ENCODE results near the gene MYO1G. TPM values are rescaled to one million over a fixed set of nuclear protein-coding genes. Genes with fewer than 3 reads are reported as not detected.

The MYO1G gene
- total RNA-seq, 1 experiment from 2014 or later = 0.36 TPM

DNA sequence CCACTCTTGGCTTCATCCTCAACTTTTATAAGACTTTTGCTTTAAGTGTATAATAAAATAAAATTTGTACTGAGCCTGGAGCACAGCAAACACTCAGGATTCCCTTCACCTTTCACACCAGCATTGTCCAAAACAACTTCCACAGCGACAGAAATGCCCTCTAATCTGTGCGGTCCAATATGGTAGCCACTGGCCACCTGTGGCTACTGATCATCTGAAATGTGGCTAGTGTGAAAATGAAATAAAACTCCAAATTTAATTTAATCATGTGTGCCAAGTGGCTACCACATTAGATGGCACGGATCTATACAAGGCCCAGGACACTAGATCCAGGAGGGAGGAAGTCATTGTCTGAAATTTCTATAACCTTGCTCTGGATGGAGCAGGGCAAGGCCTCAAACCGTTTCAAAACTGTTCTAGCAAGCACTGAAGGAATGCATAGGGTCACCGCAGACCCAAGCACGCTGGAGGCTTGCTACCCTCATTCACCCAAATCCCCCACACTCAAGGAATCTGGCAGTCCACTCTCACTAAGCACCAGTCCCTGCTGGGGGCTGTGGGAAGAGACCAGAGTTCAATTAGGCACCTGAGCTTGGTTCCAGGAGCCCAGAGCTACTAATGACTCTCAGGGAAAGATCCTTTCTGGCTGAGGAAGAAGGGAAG is 6.3 kb upstream of the MYO1G start:
- peak overlapping the region; percentile 100 for H3K27ac Mint-ChIP-seq (ENCODE audit: unreplicated experiment)
- H3K9me3 ChIP-seq = no peaks in the 10 kb centered on the region
- H3K9me3 Mint-ChIP-seq (ENCODE audit: unreplicated experiment) = no peaks in the 10 kb centered on the region
- ChIA-PET POLR2A (interaction anchor here (0.5 to 3.8 kb wide), 6 partner anchors 12 to 351 kb away, joined by 3 to 73 read pairs (median 4); partner anchors contain the start of genes CCM2, PURB and TBRG4), CTCF (interaction anchor here (0.6 to 3.1 kb wide), 2 partner anchors 15 to 621 kb away, joined by 4 to 14 read pairs; partner anchors contain the start of gene CCM2)
- DNase-seq = no peak
- H3K27me3 Mint-ChIP-seq (ENCODE audit: insufficient read depth, unreplicated experiment) = no peaks in the 10 kb centered on the region
- H3K4me1 Mint-ChIP-seq (ENCODE audit: low read depth, unreplicated experiment) = peaks cover 18% of the 10 kb centered on the region
- TF ChIP-seq CTCF (IDR thresholded peaks at IDR 0.05; ENCODE audit: insufficient read depth in 1 of 2, low read depth in 1 of 2, low read length in 1 of 2, severe bottlenecking in 1 of 2, unreplicated experiment in 1 of 2) = no peak
- peak overlapping the region; percentile 97 for H3K4me3 Mint-ChIP-seq (ENCODE audit: unreplicated experiment)
- TSS peak; percentile 64 for BruUV-seq (replicated peaks)
- peaks cover 63% of the 10 kb centered on the region for H3K36me3 Mint-ChIP-seq (ENCODE audit: insufficient read depth, unreplicated experiment)
- H3K4me3 ChIP-seq (ENCODE audit: low read depth, low read length) = peak overlapping the region; percentile 80
- peaks cover 10% of the 10 kb centered on the region for H3K36me3 ChIP-seq (ENCODE audit: control insufficient read depth, insufficient read depth, low read length)
- intact Hi-C loops (cut with micrococcal nuclease; ENCODE audit: unreplicated experiment) = loop anchor here (5.0 to 10.0 kb wide), 4 partner anchors 100 to 400 kb away; partner anchors contain the start of genes PPIA, PURB, TBRG4 and TMED4
- no peaks in the 10 kb centered on the region for H3K27me3 ChIP-seq (replicated peaks; ENCODE audit: control insufficient read depth, insufficient read depth, low read length)
- H3K4me1 ChIP-seq = peaks cover 18% of the 10 kb centered on the region

DNA sequence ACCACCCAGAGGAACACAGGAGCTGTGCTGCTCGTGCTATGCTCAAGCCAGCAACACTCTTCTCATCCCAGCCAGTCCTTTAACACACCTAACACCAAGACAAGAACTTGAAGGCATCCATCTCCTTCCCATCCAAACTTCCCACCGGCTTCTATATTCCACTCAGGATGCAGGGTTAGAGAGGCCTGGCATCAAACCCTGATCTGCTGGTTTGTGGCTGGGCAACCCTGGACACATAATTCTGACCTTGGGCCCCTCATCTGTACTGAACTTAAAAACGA is 5.6 kb upstream of the MYO1G start:
- BruUV-seq (replicated peaks) = no TSS peak
- peak overlapping the region; percentile 100 for H3K27ac Mint-ChIP-seq (ENCODE audit: unreplicated experiment)
- intact Hi-C loops (cut with micrococcal nuclease; ENCODE audit: unreplicated experiment) = loop anchor here (10.0 kb wide), 2 partner anchors 100 to 400 kb away; partner anchors contain the start of genes PURB and TMED4
- no peaks in the 10 kb centered on the region for H3K27me3 ChIP-seq (replicated peaks; ENCODE audit: control insufficient read depth, insufficient read depth, low read length)
- no peak for DNase-seq
- H3K9me3 Mint-ChIP-seq (ENCODE audit: unreplicated experiment) = no peaks in the 10 kb centered on the region
- H3K27me3 Mint-ChIP-seq (ENCODE audit: insufficient read depth, unreplicated experiment) = no peaks in the 10 kb centered on the region
- no peak for TF ChIP-seq CTCF (IDR thresholded peaks at IDR 0.05; ENCODE audit: insufficient read depth in 1 of 2, low read depth in 1 of 2, low read length in 1 of 2, severe bottlenecking in 1 of 2, unreplicated experiment in 1 of 2)
- ChIA-PET CTCF (no interaction called here), POLR2A (interaction anchor here (3.8 kb wide), 1 partner anchor 15 kb away, joined by 73 read pairs; the partner anchor contains the start of gene CCM2)
- H3K4me1 Mint-ChIP-seq (ENCODE audit: low read depth, unreplicated experiment) = peaks cover 24% of the 10 kb centered on the region
- H3K4me3 Mint-ChIP-seq (ENCODE audit: unreplicated experiment) = peak overlapping the region; percentile 97
- H3K9me3 ChIP-seq = no peaks in the 10 kb centered on the region
- H3K4me3 ChIP-seq (ENCODE audit: low read depth, low read length) = no peak overlapping the region
- H3K36me3 Mint-ChIP-seq (ENCODE audit: insufficient read depth, unreplicated experiment) = peaks cover 68% of the 10 kb centered on the region
- peaks cover 10% of the 10 kb centered on the region for H3K36me3 ChIP-seq (ENCODE audit: control insufficient read depth, insufficient read depth, low read length)
- H3K4me1 ChIP-seq = peaks cover 25% of the 10 kb centered on the region

- H3K4me3 ChIP-seq (ENCODE audit: low read depth, low read length) = no peak overlapping the region
- peaks cover 24% of the 10 kb centered on the region for H3K4me1 Mint-ChIP-seq (ENCODE audit: low read depth, unreplicated experiment)
- no peak for TF ChIP-seq CTCF (IDR thresholded peaks at IDR 0.05; ENCODE audit: insufficient read depth in 1 of 2, low read depth in 1 of 2, low read length in 1 of 2, severe bottlenecking in 1 of 2, unreplicated experiment in 1 of 2)
- H3K4me3 Mint-ChIP-seq (ENCODE audit: unreplicated experiment) = peak overlapping the region; percentile 97
- H3K9me3 ChIP-seq = no peaks in the 10 kb centered on the region
- H3K36me3 ChIP-seq (ENCODE audit: control insufficient read depth, insufficient read depth, low read length) = peaks cover 10% of the 10 kb centered on the region
- no TSS peak for BruUV-seq (replicated peaks)
- POLR2A ChIA-PET = interaction anchor here (1.6 to 3.8 kb wide), 2 partner anchors 10 to 16 kb away, joined by 5 to 73 read pairs; partner anchors contain the start of gene CCM2
- peaks cover 25% of the 10 kb centered on the region for H3K4me1 ChIP-seq
- H3K27me3 Mint-ChIP-seq (ENCODE audit: insufficient read depth, unreplicated experiment) = no peaks in the 10 kb centered on the region
- CTCF ChIA-PET = interaction anchor here (1.1 kb wide), 1 partner anchor 18 kb away, joined by 5 read pairs; no protein-coding TSS in a partner anchor
- H3K36me3 Mint-ChIP-seq (ENCODE audit: insufficient read depth, unreplicated experiment) = peaks cover 73% of the 10 kb centered on the region
- peak overlapping the region; percentile 100 for H3K27ac Mint-ChIP-seq (ENCODE audit: unreplicated experiment)
- H3K27me3 ChIP-seq (replicated peaks; ENCODE audit: control insufficient read depth, insufficient read depth, low read length) = no peaks in the 10 kb centered on the region
- no peaks in the 10 kb centered on the region for H3K9me3 Mint-ChIP-seq (ENCODE audit: unreplicated experiment)
- intact Hi-C loops (cut with micrococcal nuclease; ENCODE audit: unreplicated experiment) = loop anchor here (10.0 kb wide), 2 partner anchors 99 to 399 kb away; partner anchors contain the start of genes PURB and TMED4
- no peak for DNase-seq
These were observed 5.1 kb upstream of the MYO1G start for GRCh38 chr7:44983742-44984477.

Data from Caco-2 (cell line).